H1 (cell line): ENCODE results near the gene VPS18. TPM values are rescaled to one million over a fixed set of nuclear protein-coding genes. Genes with fewer than 3 reads are reported as not detected.
A peak's percentile ranks its signal among the peaks of the same experiment; 100 is the strongest.

Source experiments
- ASH2L ChIP-seq: fragments of 200-600, 300-600 bp; sonication (generic); IDR thresholded peaks from one replicate; pipeline ENCODE4 v1.7.1; 2017; ENCODE audit warnings: low read length
- CBX8 ChIP-seq: fragments of 300-800, 300-1000 bp; sonication (generic); IDR thresholded peaks from 2 replicates; pipeline ENCODE4 v1.7.1; 2016; ENCODE audit warnings: low read depth, low read length, borderline replicate concordance
- CREB1 ChIP-seq: IDR thresholded peaks from 2 replicates; pipeline ENCODE4 v1.6.1; 2012; ENCODE audit warnings: inconsistent platforms
- EP300 ChIP-seq, 2 experiments: IDR thresholded peaks; 1 replicate in 1 of 2; 2 replicates in 1 of 2; pipeline ENCODE4 v1.6.1; 2011 to 2012; ENCODE audit warnings: low read depth in 2 of 2, low read length in 2 of 2, mild to moderate bottlenecking in 2 of 2, borderline replicate concordance in 1 of 2, inconsistent platforms in 1 of 2, moderate library complexity in 1 of 2
- GTF2F1 ChIP-seq: IDR thresholded peaks from 2 replicates; pipeline ENCODE4 v1.6.1; 2012; ENCODE audit warnings: low read depth, low read length, improper control_type of control experiment, borderline replicate concordance
- HDAC2 ChIP-seq, 2 experiments: fragments of 300-600 bp in 1 of 2; sonication (generic) in 1 of 2; IDR thresholded peaks; 2 replicates each; pipeline ENCODE4 v1.6.1; 2011 to 2012; ENCODE audit warnings: low read depth in 2 of 2, low read length in 2 of 2, mild to moderate bottlenecking in 2 of 2, moderate library complexity in 2 of 2, borderline replicate concordance in 1 of 2, inconsistent platforms in 1 of 2
- MAX ChIP-seq: IDR thresholded peaks from 2 replicates; pipeline ENCODE4 v1.6.1; 2012; ENCODE audit warnings: inconsistent platforms
- NRF1 ChIP-seq: IDR thresholded peaks from 2 replicates; pipeline ENCODE4 v1.6.1; 2011; ENCODE audit warnings: mild to moderate bottlenecking, low read depth, low read length, improper control_type of control experiment
- RAD21 ChIP-seq, 2 experiments: IDR thresholded peaks in 1 of 2; conservative IDR thresholded peaks in 1 of 2; 2 replicates each; pipeline ENCODE4 v1.6.1; 2011; ENCODE audit warnings: low read depth in 2 of 2, low read length in 2 of 2, improper control_type of control experiment in 1 of 2, inconsistent platforms in 1 of 2, mild to moderate bottlenecking in 1 of 2, moderate library complexity in 1 of 2
- TCF12 ChIP-seq: IDR thresholded peaks from 2 replicates; pipeline ENCODE4 v1.6.1; 2011; ENCODE audit warnings: low read depth, mild to moderate bottlenecking, low read length
- polyA plus RNA-seq, 7 experiments: library from polyadenylated mRNA; depleted of rRNA in 3 of 7; stranded (reverse) in 5 of 7; unstranded in 2 of 7; fragments of >200 nt in 5 of 7; fragments of 200-250 nt in 2 of 7; gene quantifications; 1 replicate in 5 of 7; 2 replicates in 1 of 7; 4 replicates in 1 of 7; pipeline versions ENCODE4 v1.2.1 to v1.2.3, GENCODE V29; 2011 to 2013; ENCODE audit warnings: missing spikeins in 2 of 7, mixed read lengths in 2 of 7
- small RNA-seq: library from polyadenylated mRNA; stranded (forward); fragments of <200 nt; extraction: miRNeasy Mini kit (QIAGEN cat#:217004); gene quantifications from one replicate; pipeline ENCODE3, GENCODE V24; 2013; ENCODE audit not compliant: insufficient read depth
- total RNA-seq: library from RNA; stranded (reverse); fragmentation: NEBNext Ultra II Directional; extraction: Animal tissue kit (Norgen Biotek cat#: 25700); gene quantifications from 2 replicates; pipeline ENCODE4 v1.2.1, GENCODE V29; 2021

VPS18 gene
- total and polyA plus RNA-seq, 2 of the 8 experiments (the other 6 are each of a cell fraction or from before 2014, with no cell fraction given): 28.9 to 32.7 TPM

GRCh38 chr15:40952901-40953712 is 58.9 kb downstream of the VPS18 start, which contains the start of gene CHAC1 (continued):
- TF ChIP-seq EP300 (IDR thresholded peaks at IDR 0.05; ENCODE audit: borderline replicate concordance in 1 of 2, low read depth in 2 of 2, low read length in 2 of 2) (peak in 1 of 2 experiments; percentile 50; a peak in 1 of 3 replicates), ASH2L (peak; percentile 76), NRF1 (no peak), TCF12 (no peak), CREB1 (peak; percentile 85), HDAC2 (IDR thresholded peaks at IDR 0.05; ENCODE audit: borderline replicate concordance in 1 of 2, low read depth in 2 of 2, low read length in 2 of 2) (peak in 1 of 2 experiments; percentile 68; a peak in 1 of 4 replicates), RAD21 (IDR thresholded peaks at IDR 0.05 in 1 of 2, conservative IDR thresholded peaks at IDR 0.05 in 1 of 2; ENCODE audit: low read depth in 2 of 2, low read length in 2 of 2) (peak in 1 of 2 experiments; percentile 10; a peak in 1 of 4 replicates), MAX (peak; percentile 76), CBX8 (no peak), GTF2F1 (peak; percentile 46)

Small RNA genes within 50 kb of the gene (small RNA-seq; reads per million reads assigned to genes)
- gene AC025166.1 (not detected), gene ISCA1P4 (not detected)

Other genes starting within 250 kb of the VPS18 start
- 41.6 and 42.4 TPM in 2 replicates for gene RAD51, start 199.3 kb upstream of the VPS18 start, total RNA-seq
- gene RAD51, start 199.3 kb upstream of the VPS18 start, polyA plus RNA-seq (2011; rRNA removed): 25.2 and 32.2 TPM in 2 replicates
- gene RMDN3, start 139.2 kb upstream of the VPS18 start, total RNA-seq: 24.1 and 25.0 TPM in 2 replicates
- gene RMDN3, start 139.2 kb upstream of the VPS18 start, polyA plus RNA-seq (2011; rRNA removed): 10.8 and 13.8 TPM in 2 replicates
- 22.7 and 25.9 TPM in 2 replicates for gene GCHFR, start 130.4 kb upstream of the VPS18 start, total RNA-seq
- 81.5 and 102 TPM in 2 replicates for gene GCHFR, start 130.4 kb upstream of the VPS18 start, polyA plus RNA-seq (2011; rRNA removed)
- gene C15orf62, start 124.5 kb upstream of the VPS18 start, total RNA-seq: 0.56 and 0.57 TPM in 2 replicates
- gene C15orf62, start 124.5 kb upstream of the VPS18 start, polyA plus RNA-seq (2011; rRNA removed): 0.06 and 0.19 TPM in 2 replicates
- 10.7 and 11.2 TPM in 2 replicates for gene ZFYVE19, start 87.4 kb upstream of the VPS18 start, total RNA-seq
- gene ZFYVE19, start 87.4 kb upstream of the VPS18 start, polyA plus RNA-seq (2011; rRNA removed): 21.8 and 23.7 TPM in 2 replicates
- 39.5 and 43.8 TPM in 2 replicates for gene DNAJC17, start 87.0 kb upstream of the VPS18 start, total RNA-seq
- gene DNAJC17, start 87.0 kb upstream of the VPS18 start, polyA plus RNA-seq (2011; rRNA removed): 45.4 and 47.2 TPM in 2 replicates
- not detected in 2 replicates for gene PPP1R14D, start 65.7 kb upstream of the VPS18 start, total RNA-seq
- gene PPP1R14D, start 65.7 kb upstream of the VPS18 start, polyA plus RNA-seq (2011; rRNA removed): not detected in 2 replicates
- gene SPINT1, start 50.4 kb upstream of the VPS18 start, total RNA-seq: 117 TPM in 2 replicates
- gene SPINT1, start 50.4 kb upstream of the VPS18 start, polyA plus RNA-seq (2011; rRNA removed): 155 and 266 TPM in 2 replicates
- gene RHOV, start 20.2 kb upstream of the VPS18 start, total RNA-seq: 2.4 and 2.7 TPM in 2 replicates
- gene RHOV, start 20.2 kb upstream of the VPS18 start, polyA plus RNA-seq (2011; rRNA removed): 1.5 and 2.2 TPM in 2 replicates
- 0.48 and 0.60 TPM in 2 replicates for gene DLL4, start 34.9 kb downstream of the VPS18 start, total RNA-seq
- 0.22 and 0.23 TPM in 2 replicates for gene DLL4, start 34.9 kb downstream of the VPS18 start, polyA plus RNA-seq (2011; rRNA removed)
- 28.7 and 34.3 TPM in 2 replicates for gene CHAC1, start 59.0 kb downstream of the VPS18 start, total RNA-seq
- gene CHAC1, start 59.0 kb downstream of the VPS18 start, polyA plus RNA-seq (2011; rRNA removed): 159 and 215 TPM in 2 replicates
- gene INO80, start 221.8 kb downstream of the VPS18 start, total RNA-seq: 22.1 and 24.5 TPM in 2 replicates
- 4.3 and 7.2 TPM in 2 replicates for gene INO80, start 221.8 kb downstream of the VPS18 start, polyA plus RNA-seq (2011; rRNA removed)